Nucleus accumbens (tissue), 56 donors: ENCODE results near the gene LTBP3.
"Not testable (repeated sequence)": the region's sequence is repeated elsewhere in the genome, so short reads cannot be mapped to it uniquely, and the experiment has no call there.

Source experiments
- DNase-seq, 56 donors: peaks; one replicate each; lab custom pipeline; 2025; lab: John Stamatoyannopoulos, UW

Gene LTBP3

DNA sequence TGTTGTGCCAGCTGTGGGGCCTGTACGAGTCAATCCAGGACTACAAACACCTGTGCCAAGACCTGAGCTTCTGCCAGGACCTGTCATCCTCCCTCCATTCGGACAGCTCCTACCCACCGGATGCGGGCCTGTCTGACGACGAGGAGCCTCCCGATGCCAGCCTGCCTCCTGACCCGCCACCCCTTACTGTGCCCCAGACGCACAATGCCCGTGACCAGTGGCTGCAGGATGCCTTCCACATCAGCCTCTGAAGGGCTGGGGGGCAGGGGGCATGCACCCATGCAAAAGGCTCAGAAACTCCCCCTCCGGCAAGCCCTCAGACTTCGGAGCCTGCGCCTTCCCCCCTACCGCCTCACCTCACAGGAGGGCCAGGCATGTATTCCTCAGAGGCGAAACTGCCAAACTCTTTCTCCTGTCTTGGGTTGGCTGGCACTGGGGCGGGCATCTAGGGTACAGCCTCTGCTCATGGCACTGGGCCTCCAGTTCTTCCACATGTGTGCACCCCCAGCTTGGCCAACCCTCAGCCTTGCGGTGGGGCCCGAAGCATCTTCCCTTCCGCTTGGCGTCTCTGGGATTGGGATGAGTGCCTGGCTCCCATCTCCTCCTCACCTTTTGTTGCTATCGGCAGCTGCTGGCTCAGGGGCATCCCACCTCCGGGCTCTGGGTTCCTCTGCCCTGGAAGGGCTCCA, 15.4 kb upstream of the LTBP3 start:
- DNase-seq, result peak in 1 of 56 donors; percentile 57

DNA sequence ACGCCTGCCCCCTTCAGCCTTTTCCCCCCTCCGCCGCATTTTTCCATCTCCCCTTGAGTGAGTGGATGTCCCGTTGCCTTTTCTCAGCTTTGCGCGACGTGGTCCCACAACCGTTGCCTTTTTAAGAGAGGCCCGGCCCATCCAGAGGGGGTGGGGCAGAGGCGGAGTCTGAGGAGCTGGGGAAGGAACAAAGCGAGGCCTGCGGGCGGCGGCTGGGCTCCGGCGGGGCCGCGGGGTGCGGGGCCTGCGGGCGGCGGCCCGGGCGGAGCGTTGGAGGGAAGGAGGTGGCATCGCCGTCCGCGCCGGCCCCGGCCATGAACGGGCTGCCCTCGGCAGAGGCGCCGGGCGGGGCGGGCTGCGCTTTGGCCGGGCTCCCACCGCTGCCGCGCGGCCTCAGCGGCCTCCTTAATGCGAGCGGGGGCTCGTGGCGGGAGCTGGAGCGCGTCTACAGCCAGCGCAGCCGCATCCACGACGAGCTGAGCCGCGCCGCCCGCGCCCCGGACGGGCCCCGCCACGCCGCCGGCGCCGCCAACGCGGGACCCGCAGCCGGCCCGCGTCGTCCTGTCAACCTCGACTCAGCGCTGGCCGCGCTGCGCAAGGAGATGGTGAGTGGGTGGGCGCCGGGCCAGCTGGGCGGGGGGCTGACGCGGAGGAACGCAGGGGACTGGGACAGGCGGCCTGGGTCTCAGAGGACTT, 14.3 kb upstream of the LTBP3 start, which contains the start of gene FAM89B:
Gene FAM89B, plus strand, starts transcription at position 183 of the 696 bp plus-strand sequence. Its CDS starts 132 bp downstream, at position 315.
- DNase-seq, result peak in 54 of 56 donors; percentile 23 to 95 (median 80)

DNA sequence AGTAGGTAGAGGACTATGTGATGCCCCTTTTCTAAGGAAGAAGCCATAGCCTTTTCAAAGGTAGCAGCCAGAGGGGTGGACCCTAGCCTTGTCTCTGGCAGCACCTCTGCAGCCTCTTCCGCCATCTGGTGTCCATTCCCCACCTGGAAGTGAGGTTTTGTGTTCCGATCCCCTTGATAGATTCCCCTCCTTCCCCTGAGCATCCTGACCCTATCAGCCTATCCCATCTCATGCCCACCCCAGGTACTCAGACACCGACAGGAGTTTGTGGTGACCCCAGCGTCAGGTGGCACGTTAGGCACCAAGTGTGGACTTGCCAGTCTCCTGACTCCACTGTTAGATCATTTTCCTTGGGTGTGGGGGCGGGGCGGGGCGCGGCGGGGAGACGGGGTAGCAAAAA, 13.8 kb upstream of the LTBP3 start:
- peak in 1 of 56 donors; percentile 63 for DNase-seq

DNA sequence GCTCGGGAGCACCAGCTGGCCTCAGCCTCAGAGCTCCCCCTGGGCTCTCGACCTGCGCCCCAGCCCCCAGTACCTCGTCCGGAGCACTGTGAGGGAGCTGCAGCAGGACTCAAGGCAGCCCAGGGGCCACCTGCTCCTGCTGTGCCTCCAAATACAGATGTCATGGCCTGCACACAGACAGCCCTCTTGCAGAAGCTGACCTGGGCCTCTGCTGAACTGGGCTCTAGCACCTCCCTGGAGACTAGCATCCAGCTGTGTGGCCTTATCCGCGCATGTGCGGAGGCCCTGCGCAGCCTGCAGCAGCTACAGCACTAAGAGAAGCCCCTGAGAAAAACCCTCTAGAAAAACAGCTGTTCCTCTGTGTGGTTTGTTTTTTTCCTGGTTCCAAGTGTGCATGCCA, 13.3 kb upstream of the LTBP3 start:
- no peak for DNase-seq

DNA sequence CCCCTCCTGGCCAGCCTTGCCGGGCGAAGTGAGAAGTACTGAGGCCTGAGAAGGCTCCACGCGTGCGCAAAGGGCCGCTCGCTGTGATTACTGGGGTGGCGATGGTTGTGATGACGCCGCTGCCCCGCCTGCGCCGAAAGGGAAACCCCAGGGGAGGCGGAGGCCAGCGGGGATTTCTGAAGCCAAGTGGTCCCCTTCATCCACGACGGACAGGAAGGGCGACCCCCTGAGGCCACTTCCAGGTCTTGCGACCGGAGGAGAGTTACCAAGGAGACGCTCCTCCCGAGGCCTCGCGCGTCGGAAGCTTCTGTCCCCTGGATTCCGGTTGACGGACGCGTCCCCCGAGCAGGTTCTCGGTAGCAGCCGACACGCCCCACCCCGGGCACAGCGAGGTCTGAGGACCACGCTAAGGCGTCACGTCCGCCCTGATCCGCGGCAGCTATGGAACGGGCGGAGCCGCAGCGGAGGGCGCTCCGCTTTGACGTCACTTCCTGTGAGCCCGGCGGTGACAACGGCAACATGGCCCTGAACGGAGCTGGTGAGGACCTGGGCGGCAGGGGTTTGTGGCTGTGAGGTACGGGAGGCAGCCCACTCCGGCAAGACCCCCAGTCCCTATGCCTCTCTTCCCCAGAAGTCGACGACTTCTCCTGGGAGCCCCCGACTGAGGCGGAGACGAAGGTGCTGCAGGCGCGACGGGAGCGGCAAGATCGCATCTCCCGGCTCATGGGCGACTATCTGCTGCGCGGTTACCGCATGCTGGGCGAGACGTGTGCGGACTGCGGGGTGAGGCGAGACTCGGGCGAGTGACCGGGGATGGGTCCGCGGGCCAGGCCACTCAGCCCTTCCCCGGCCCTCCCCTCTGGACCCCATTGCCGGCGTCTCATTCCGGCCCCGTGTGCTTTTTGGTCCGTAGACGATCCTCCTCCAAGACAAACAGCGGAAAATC, 12.1 kb upstream of the LTBP3 start, which contains the start of gene ZNRD2:
Gene ZNRD2, plus strand, starts transcription at position 505 of the 946 bp plus-strand sequence. Its CDS starts 15 bp downstream, at position 520.
- DNase-seq, result peak; percentile 89 to 100 (median 98)

DNA sequence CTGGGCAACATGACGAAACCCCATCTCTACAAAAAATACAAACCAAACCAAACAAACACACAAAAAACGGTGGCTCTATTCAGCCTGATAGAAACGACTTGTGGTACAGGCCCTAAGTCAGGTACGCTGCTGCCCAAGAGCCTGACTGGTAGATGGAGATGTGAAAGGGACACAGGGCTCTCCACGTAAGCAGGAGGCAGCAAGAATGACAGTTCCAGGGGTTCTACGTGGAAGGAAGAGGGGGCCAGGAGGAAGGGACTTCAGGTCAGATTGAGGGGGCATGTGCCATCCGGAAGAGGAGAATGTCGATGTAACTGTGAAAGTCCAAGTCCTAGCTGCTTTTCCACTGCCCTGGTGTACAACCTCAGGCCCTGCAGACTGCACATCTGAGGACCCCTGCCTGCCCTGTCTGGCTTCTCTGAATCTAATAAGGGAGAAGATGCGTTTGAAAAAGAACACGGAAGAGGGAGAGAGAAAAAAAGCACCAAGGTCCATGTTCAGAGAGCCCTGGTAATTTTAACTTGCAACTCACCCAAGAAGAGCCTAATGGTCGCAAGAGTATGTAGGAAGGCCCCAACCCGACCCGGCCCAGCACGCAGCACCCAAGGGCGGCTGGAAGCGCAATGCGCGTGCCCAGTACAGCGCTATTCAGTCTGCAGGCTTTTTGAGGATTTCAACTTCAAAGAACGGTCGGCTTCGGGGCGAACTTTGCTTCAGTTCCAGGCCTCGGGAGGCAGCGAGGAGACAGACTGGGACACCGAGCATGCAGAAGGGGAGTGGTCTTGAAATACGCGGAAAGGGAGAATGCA, 11.2 kb upstream of the LTBP3 start:
- peak in 6 of 56 donors; percentile 71 to 85 (median 78) for DNase-seq

DNA sequence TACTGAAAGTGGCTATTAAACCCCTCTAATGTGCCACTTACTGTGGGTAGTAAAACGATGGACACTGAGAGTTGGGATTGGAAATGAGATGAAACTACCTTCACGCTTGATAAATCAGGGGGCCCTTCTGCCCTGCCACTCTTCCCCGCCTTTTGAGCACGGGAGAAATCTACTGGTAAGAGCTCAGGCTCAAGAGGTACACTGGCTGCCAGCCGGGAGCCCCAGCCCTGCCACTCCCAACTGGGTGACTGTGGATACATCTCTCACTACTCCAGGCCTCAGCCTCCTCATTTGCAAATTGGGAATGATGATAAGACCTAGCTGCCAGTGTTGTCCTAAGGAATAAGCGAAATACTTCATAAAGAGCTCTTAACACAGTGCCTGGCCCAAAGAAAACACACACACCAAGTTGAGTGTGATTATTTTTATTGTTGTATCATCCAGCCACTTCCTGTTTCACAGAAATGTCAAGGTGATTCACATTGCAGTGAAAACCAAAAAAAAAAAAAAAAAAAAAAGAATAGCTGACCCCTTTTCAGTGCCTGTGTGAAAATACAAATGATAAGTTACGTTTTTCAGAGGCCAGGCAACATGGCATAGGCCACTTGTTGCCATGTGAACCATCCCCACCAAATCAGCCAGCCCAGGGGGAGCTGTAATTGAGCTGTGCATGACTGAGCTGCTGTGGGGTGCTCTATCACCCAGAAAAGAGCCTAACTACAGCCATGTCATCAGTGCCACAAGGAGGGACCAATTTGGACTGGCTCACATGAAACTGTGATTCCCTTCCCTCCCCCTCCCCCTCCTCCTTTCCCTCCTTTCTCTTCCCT, 7.7 kb upstream of the LTBP3 start:
- DNase-seq, result no peak

DNA sequence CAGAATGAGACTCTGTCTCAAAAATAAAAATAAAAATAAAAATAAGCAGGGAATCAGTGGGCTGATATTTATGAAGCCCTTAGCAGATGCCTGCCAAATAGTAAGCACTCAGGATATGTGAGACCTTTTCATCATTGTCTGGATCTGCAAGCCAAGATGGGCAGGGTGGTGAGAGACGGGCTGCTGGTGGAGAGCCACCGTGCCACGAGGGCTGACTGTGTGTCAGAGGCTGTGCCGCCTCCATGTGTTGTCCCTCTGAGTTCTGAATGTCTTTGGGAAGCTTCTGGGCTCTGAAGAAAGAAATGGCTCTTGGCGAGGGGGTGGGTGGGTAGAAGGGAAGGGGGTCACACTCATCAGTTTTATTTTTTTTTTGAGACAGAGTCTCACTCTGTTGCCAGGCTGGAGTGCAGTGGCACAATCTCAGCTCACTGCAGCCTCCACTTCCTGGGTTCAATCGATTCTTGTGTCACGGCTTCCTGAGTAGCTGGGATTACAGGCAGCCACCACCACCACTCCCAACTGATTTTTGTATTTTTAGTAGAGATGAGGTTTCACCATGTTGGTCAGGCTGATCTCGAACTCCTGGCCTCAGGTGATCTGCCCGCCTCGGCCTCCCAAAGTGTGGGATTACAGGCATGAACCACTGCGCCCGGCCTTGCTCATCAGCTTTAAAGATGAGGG, 6.9 kb upstream of the LTBP3 start:
- DNase-seq, result not testable (repeated sequence)

DNA sequence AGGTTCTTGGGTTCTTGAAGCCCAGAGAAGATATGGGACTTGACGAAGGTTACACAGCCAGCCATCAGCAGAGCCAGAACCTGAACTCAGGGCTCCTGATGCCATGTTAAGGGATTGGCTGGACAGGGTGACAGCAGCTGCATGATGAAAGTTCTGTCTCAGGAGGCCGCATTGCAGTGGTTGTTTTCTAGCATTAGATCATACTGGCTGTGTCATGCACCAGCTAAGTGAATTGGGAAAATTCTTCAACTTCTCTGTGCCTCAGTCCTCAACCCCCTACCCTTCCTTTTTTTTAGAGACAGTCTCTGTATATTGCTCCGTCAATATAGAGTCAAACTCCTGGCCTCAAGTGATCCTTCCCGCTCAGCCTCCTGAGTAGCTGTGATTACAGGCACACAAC, 5.4 kb upstream of the LTBP3 start:
- DNase-seq, result no peak

DNA sequence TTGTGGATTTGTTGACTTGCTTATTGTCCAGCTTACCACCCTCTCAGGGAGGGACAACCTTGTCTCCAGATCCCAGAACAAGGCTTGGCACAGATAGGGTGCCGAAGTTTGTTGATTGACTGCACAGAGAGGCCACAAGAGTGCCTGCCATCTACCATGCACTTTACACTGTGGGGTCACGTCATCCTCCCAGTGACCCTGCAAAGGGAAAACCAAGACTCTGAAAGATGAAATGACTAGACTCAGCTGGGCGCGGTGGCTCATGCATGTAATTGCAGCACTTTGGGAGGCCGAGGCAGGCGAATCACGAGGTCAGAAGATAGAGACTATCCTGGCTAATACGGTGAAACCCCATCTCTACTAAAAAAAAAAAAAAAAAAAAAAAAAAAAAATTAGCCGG, 4.6 kb upstream of the LTBP3 start:
- no peak for DNase-seq

DNA sequence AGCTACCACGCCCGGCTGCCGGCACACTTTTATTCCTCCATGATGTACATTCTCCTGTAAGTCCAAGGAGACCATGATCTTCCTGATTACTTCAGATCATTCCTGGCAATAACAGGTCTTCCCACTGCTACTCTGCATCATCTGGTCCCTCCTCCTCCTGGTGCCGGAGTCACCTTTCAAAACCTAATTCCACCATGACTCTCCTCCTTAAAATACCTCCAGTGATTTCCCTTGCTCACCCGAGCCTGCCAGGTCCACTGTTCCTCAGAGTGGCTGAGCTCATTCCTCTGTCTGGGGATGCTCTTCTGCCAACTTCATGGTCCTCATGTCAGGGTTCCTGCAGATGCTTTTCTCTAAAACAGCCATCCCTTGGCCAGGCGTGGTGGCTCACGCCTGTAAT, 3.9 kb upstream of the LTBP3 start:
- no peak for DNase-seq

DNA sequence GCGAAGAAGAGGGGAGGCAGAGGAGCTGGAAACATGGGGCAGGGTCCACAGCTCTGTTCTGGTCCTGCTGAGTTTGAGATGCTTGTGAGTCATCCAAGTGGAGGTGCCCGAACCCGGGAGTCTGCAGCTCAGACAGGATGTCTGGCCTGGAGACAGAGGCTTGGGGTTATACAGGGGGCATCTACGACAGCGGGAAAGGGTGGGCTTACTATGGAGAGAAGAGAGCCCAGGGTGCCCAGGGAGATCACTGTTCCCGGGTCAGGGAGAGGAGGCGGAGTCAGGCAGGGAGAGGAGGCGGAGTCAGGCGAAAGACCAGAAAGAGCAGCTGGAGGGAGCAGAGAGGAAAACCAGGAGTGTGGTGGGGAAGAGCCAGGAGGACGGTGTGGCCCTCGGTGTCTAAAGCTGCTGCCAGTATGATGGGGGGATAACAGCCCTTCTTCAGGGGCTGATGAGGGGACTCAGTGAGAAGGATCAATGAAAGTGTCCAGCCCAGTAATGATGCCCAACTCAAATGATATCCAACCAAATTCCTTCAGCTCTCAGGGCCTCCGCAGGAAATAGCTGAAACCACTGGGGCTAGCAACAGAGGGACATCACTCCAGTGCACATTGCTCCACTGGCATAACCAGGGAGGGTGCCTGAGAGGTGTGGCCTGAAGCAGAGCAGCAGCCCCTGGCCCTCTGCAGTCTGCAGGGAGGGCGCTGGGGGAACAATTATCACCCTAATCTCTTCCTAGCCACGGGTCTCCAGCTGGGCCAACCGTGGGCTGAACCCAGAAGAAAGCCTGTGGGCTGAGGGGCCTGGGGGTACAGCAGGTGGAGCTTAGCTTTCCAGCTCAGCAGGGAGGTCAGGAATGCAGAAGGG, 2.6 kb upstream of the LTBP3 start:
- DNase-seq, result peak in 33 of 56 donors; percentile 11 to 71 (median 34)

DNA sequence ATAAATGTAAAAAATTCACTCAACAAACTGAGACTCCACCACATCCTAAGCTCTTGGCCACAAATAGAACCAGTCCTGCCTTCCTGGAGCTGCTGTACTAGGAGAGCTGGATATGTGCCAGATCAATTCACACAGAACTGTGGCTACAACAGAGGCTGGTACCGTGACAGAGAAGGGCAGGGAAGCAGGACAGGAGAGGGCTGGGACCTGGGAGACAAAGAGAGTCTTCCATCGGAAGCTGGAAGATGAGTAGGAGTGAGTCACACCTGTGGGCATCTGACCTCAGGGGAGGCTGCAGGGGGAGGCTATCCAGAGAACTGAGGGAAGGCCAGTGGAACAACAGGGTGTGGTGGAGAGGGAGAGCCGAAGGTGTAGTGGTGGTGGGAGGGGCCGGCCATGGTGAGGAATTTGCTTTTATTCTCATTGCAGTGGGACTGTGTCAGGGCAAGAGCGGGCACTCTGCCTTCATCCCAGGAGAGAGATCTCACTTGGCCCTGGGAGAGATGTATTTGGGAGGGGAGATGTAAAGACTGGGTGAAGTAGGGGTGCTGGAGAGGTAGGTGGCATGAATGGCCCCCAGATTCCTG, 1.9 kb upstream of the LTBP3 start:
- peak in 5 of 56 donors; percentile 10 to 29 (median 28) for DNase-seq

DNA sequence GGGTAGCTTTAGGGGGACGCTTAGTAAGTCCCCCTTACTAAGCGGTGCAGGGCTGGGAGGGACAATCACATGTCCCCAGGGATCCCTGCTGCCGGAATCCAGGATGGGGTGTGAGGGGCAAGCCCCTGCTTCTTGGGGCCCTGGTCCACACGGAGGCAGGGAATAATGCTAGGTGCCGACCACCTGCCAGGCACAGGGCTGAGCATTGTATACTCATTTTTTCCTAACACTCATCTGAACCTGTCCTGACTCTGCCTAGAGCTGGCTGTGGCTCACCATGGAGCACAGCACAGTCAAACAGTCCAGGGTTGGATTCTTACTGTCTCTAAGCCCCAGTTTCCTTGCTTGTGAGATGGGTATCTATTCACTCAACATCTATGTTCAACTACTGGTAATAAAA, 1.4 kb upstream of the LTBP3 start:
- DNase-seq, result peak in 1 of 56 donors; percentile 49

DNA sequence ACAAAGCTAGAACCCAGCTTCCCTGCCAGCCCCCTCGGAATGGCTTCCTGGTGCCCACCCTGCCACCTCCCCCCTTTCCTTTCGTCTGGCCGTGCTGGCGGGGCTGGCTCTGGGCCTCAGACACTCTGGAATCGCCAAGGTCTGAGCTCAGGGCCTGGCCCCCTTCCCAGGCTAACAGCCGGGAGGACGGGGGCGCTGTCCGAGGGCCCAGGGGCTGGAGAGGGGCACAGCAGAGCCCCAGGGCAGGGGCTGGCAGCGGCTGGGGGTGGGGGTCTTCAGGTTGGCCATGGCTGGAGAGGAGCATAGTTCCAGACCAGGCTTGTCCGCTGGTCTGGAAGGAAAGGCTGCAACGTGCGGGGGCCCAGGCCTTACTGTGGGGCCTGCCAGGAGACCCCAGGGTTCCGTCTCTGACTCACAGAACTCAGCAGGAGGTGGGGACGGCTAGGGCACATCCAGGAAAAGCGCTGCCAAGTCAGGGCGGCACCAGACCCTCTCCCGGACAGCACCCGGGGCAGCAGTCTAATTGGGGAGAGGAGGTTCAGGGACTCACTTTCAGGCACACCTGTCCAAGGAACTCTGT, 861 bp upstream of the LTBP3 start:
- DNase-seq, result peak in 48 of 56 donors; percentile 26 to 82 (median 60)

DNA sequence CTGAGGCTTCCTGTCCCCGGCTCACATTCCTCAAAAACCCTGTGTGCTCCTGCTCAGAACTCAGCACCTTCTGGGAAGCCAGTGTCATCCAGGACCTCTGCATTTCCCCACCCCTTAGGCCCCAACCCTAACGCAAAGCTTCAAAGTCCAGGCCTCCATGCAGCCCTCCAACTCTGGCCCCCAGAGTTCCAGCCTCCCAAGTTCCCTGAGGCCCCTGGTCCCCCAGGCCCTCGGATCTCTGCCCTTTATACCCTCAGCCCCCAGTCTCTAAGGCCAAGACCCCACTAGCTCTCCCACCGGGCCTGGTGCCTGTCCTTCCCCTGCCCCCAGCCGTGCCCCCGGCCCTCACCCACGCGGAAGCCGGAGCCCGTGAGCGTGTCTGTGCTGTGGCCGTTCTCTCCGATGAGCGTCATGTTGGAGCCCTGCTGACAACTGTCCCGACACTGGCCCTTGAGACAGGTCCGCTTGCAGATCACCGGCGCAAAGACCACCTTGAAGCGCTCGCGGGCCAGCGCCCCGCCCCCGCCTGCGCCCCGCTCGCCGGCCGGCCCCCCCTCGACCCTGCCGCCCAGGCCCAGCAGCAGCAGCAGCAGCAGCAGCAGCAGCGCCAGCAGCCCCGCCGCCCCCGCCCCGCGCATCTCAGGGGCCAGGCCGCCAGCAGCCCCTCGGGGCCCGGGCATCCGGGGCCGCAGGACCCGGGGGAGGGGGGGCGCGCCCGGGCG, 718 bp downstream of the LTBP3 start:
- DNase-seq, result peak in 25 of 56 donors; percentile 16 to 58 (median 30)
